GM23338 (cell line): Measurements from ENCODE around the gene CX3CR1. TPM values are rescaled to one million over a fixed set of nuclear protein-coding genes. Genes with fewer than 3 reads are reported as not detected.

Source experiments
- ATAC-seq: fragments of 200-7000 bp; cut with Tn5 transposase; 3 replicates; pipeline ENCODE4 v1.9.1; 2020
- DNase-seq: peaks from one replicate; pipeline ENCODE4 v3.0.0-alpha.2; 2015; ENCODE audit warnings: low spot score
- H2AFZ ChIP-seq: fragments of 200-600 bp; sonication (generic); 2 replicates; pipeline ENCODE4 v1.8.0; 2016; ENCODE audit warnings: antibody characterized with exemption, mild to moderate bottlenecking, moderate library complexity
- H3F3A ChIP-seq: fragments of 200-600 bp; sonication (generic); replicated peaks from 2 replicates; pipeline ENCODE4 v1.8.0; 2017; ENCODE audit warnings: antibody characterized with exemption, mixed run types, low read depth
- H3K27ac ChIP-seq: fragments of 200-600 bp; sonication (generic); 2 replicates; pipeline ENCODE4 v1.6.1; 2016; ENCODE audit warnings: low read depth
- H3K27me3 ChIP-seq: fragments of 200-600 bp; sonication (generic); 2 replicates; pipeline ENCODE4 v1.8.0; 2016; ENCODE audit warnings: mild to moderate bottlenecking, mixed run types, moderate library complexity; ENCODE audit not compliant: insufficient read depth
- H3K36me3 ChIP-seq: fragments of 200-600 bp; sonication (generic); 2 replicates; pipeline ENCODE4 v1.8.0; 2016; ENCODE audit warnings: mild to moderate bottlenecking; ENCODE audit not compliant: insufficient read depth
- H3K4me1 ChIP-seq: fragments of 200-600 bp; sonication (generic); 2 replicates; pipeline ENCODE4 v1.8.0; 2016; ENCODE audit warnings: mild to moderate bottlenecking, moderate library complexity; ENCODE audit not compliant: insufficient read depth
- H3K4me2 ChIP-seq: fragments of 200-600 bp; sonication (generic); 2 replicates; pipeline ENCODE4 v1.7.1; 2017; ENCODE audit warnings: mixed run types
- H3K4me3 ChIP-seq: fragments of 200-600 bp; sonication (generic); 2 replicates; pipeline ENCODE4 v1.6.1; 2016; ENCODE audit warnings: mixed run types
- H3K79me2 ChIP-seq: fragments of 200-600 bp; sonication (generic); replicated peaks from 2 replicates; pipeline ENCODE4 v1.8.0; 2017; ENCODE audit warnings: mild to moderate bottlenecking; ENCODE audit not compliant: insufficient read depth
- H3K9me2 ChIP-seq: fragments of 200-600 bp; sonication (generic); 2 replicates; pipeline ENCODE4 v1.8.0; 2017; ENCODE audit not compliant: insufficient read depth
- H4K20me1 ChIP-seq: fragments of 200-600 bp; sonication (generic); replicated peaks from 2 replicates; pipeline ENCODE4 v1.8.0; 2017; ENCODE audit warnings: mild to moderate bottlenecking; ENCODE audit not compliant: insufficient read depth
- H3K27ac Mint-ChIP-seq: 2 replicates; pipeline ENCODE4 v1.8.0; 2020; ENCODE audit warnings: inconsistent platforms, mild to moderate bottlenecking, moderate library complexity, mixed read lengths
- H3K27me3 Mint-ChIP-seq: 3 replicates; pipeline ENCODE4 v1.8.0; 2022; ENCODE audit warnings: low read depth, mild to moderate bottlenecking, moderate library complexity, mixed read lengths, inconsistent platforms; ENCODE audit not compliant: insufficient read depth, poor library complexity
- H3K36me3 Mint-ChIP-seq: 3 replicates; pipeline ENCODE4 v1.8.0; 2021; ENCODE audit warnings: low read depth, mild to moderate bottlenecking, inconsistent platforms, moderate library complexity, mixed read lengths
- H3K4me1 Mint-ChIP-seq: 3 replicates; pipeline ENCODE4 v1.8.0; 2020; ENCODE audit warnings: mild to moderate bottlenecking, inconsistent platforms, mixed read lengths
- H3K4me3 Mint-ChIP-seq: 3 replicates; pipeline ENCODE4 v1.8.0; 2021; ENCODE audit warnings: moderate library complexity, mild to moderate bottlenecking, inconsistent platforms, mixed read lengths
- H3K9me3 Mint-ChIP-seq: 3 replicates; pipeline ENCODE4 v1.8.0; 2020; ENCODE audit warnings: moderate library complexity, mild to moderate bottlenecking, inconsistent platforms, mixed read lengths
- CREB1 ChIP-seq: fragments of 250-450 bp; sonication (Bioruptor Pico); IDR thresholded peaks from 2 replicates; pipeline ENCODE4 v1.5.0; 2020; ENCODE audit warnings: low read depth, mild to moderate bottlenecking, moderate library complexity
- EZH2 ChIP-seq: fragments of 200-600 bp; sonication (generic); IDR thresholded peaks from one replicate; pipeline ENCODE4 v1.8.0; 2017; ENCODE audit warnings: antibody characterized with exemption, mild to moderate bottlenecking, low read depth; ENCODE audit not compliant: unreplicated experiment
- EZH2phosphoT487 ChIP-seq: fragments of 200-600 bp; sonication (generic); IDR thresholded peaks from one replicate; pipeline ENCODE4 v1.8.1; 2018; ENCODE audit warnings: antibody characterized with exemption; ENCODE audit not compliant: unreplicated experiment
- JUNB ChIP-seq: IDR thresholded peaks from one replicate; pipeline ENCODE4 v1.6.1; 2016; ENCODE audit warnings: antibody characterized with exemption; ENCODE audit not compliant: unreplicated experiment
- NANOG ChIP-seq: IDR thresholded peaks from 2 replicates; pipeline ENCODE4 v1.6.1; 2016; ENCODE audit warnings: antibody characterized with exemption, borderline replicate concordance
- POLR2AphosphoS5 ChIP-seq: IDR thresholded peaks from 2 replicates; pipeline ENCODE4 v1.6.1; 2016; ENCODE audit warnings: antibody characterized with exemption, low read depth
- REST ChIP-seq: IDR thresholded peaks from one replicate; pipeline ENCODE4 v1.6.1; 2018; ENCODE audit warnings: antibody characterized with exemption; ENCODE audit not compliant: unreplicated experiment
- STAT1 ChIP-seq: IDR thresholded peaks from one replicate; pipeline ENCODE4 v1.6.1; 2016; ENCODE audit warnings: antibody characterized with exemption; ENCODE audit not compliant: unreplicated experiment
- ZNF114 ChIP-seq: fragments of 250-450 bp; sonication (Bioruptor Pico); IDR thresholded peaks from 2 replicates; pipeline ENCODE4 v1.5.0; 2020; ENCODE audit warnings: mild to moderate bottlenecking, moderate library complexity
- ZNF331 ChIP-seq: fragments of 250-450 bp; sonication (Bioruptor Pico); IDR thresholded peaks from 2 replicates; pipeline ENCODE4 v1.5.0; 2020; ENCODE audit warnings: low read depth, mild to moderate bottlenecking, moderate library complexity
- polyA plus RNA-seq: library from polyadenylated mRNA; unstranded; fragments of >200 nt; fragmentation: Nextera tagmentation; extraction: Ambion mirVana; gene quantifications from 2 replicates; pipeline ENCODE4 v1.2.1, GENCODE V29; 2016
- total RNA-seq: library from RNA; depleted of rRNA; stranded (reverse); fragments of >200 nt; shearing (Covaris generic); gene quantifications from 2 replicates; pipeline ENCODE4 v1.2.3, GENCODE V29; 2014
- TF ChIP-seq, protein P1 (sequence below), 2 experiments: fragments of 200-600 bp in 1 of 2; sonication (generic) in 1 of 2; conservative IDR thresholded peaks; 2 replicates each; pipeline versions ENCODE4 v1.5.1 to v1.6.1; 2016 to 2017; ENCODE audit warnings: antibody characterized with exemption in 2 of 2, low read depth in 2 of 2, mild to moderate bottlenecking in 2 of 2, moderate library complexity in 1 of 2
- TF ChIP-seq, protein P2 (sequence below): fragments of 250-450 bp; sonication (Bioruptor Pico); IDR thresholded peaks from 2 replicates; pipeline ENCODE4 v1.5.0; 2020; ENCODE audit warnings: mild to moderate bottlenecking, moderate library complexity
- TF ChIP-seq, protein P3 (sequence below): IDR thresholded peaks from 2 replicates; pipeline ENCODE4 v1.6.1; 2016; ENCODE audit warnings: antibody characterized with exemption

Gene CX3CR1
- total and polyA plus RNA-seq, 2 experiments from 2014 or later: 0.24 to 0.42 TPM

DNA sequence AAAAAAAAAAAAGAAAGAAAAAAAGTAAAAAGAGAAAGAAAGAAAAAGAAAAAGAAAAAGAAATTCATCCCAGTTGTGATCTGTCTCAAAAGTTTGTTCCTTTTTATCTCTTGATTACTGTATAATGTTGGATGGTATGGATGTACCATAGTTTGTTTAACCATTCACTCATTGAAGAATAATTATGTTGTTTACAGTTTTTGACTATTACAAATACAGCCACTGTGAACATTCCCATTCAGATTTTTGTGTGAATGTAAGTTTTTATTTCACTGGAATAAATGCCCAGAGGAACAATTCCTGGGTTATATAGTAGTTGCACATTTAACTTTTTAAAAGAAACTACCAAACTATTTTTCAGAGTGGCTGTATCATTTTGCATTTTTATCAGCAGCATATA lies 39.4 kb upstream of the CX3CR1 start:
- no peaks in the 10 kb centered on the region for H3K79me2 ChIP-seq
- peaks cover 6% of the 10 kb centered on the region; the same call in 1 of the 2 replicates for H3K9me2 ChIP-seq
- no peak overlapping the region for H2AFZ ChIP-seq
- H3K27ac Mint-ChIP-seq: no peak overlapping the region
- H3K4me1 ChIP-seq: peaks cover 3% of the 10 kb centered on the region
- ATAC-seq: no peak
- H3K27me3 ChIP-seq: no peaks in the 10 kb centered on the region
- no peaks in the 10 kb centered on the region for H4K20me1 ChIP-seq
- peaks cover 11% of the 10 kb centered on the region for H3K4me1 Mint-ChIP-seq
- H3K27ac ChIP-seq: no peak overlapping the region
- DNase-seq: no peak
- no peak overlapping the region for H3K4me3 Mint-ChIP-seq
- no peak for TF ChIP-seq CREB1 (CRISPR knock-in tag)
- TF ChIP-seq REST: no peak
- TF ChIP-seq EZH2: no peak
- no peak for TF ChIP-seq NANOG
- TF ChIP-seq, protein P1, sequence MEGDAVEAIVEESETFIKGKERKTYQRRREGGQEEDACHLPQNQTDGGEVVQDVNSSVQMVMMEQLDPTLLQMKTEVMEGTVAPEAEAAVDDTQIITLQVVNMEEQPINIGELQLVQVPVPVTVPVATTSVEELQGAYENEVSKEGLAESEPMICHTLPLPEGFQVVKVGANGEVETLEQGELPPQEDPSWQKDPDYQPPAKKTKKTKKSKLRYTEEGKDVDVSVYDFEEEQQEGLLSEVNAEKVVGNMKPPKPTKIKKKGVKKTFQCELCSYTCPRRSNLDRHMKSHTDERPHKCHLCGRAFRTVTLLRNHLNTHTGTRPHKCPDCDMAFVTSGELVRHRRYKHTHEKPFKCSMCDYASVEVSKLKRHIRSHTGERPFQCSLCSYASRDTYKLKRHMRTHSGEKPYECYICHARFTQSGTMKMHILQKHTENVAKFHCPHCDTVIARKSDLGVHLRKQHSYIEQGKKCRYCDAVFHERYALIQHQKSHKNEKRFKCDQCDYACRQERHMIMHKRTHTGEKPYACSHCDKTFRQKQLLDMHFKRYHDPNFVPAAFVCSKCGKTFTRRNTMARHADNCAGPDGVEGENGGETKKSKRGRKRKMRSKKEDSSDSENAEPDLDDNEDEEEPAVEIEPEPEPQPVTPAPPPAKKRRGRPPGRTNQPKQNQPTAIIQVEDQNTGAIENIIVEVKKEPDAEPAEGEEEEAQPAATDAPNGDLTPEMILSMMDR (conservative IDR thresholded peaks at IDR 0.05; ENCODE audit: low read depth in 2 of 2): no peak
- no peak for TF ChIP-seq POLR2AphosphoS5
- TF ChIP-seq ZNF114 (CRISPR knock-in tag): no peak
- TF ChIP-seq ZNF331 (CRISPR knock-in tag): no peak
- no peak for TF ChIP-seq STAT1
- TF ChIP-seq JUNB: no peak
- TF ChIP-seq, protein P2, sequence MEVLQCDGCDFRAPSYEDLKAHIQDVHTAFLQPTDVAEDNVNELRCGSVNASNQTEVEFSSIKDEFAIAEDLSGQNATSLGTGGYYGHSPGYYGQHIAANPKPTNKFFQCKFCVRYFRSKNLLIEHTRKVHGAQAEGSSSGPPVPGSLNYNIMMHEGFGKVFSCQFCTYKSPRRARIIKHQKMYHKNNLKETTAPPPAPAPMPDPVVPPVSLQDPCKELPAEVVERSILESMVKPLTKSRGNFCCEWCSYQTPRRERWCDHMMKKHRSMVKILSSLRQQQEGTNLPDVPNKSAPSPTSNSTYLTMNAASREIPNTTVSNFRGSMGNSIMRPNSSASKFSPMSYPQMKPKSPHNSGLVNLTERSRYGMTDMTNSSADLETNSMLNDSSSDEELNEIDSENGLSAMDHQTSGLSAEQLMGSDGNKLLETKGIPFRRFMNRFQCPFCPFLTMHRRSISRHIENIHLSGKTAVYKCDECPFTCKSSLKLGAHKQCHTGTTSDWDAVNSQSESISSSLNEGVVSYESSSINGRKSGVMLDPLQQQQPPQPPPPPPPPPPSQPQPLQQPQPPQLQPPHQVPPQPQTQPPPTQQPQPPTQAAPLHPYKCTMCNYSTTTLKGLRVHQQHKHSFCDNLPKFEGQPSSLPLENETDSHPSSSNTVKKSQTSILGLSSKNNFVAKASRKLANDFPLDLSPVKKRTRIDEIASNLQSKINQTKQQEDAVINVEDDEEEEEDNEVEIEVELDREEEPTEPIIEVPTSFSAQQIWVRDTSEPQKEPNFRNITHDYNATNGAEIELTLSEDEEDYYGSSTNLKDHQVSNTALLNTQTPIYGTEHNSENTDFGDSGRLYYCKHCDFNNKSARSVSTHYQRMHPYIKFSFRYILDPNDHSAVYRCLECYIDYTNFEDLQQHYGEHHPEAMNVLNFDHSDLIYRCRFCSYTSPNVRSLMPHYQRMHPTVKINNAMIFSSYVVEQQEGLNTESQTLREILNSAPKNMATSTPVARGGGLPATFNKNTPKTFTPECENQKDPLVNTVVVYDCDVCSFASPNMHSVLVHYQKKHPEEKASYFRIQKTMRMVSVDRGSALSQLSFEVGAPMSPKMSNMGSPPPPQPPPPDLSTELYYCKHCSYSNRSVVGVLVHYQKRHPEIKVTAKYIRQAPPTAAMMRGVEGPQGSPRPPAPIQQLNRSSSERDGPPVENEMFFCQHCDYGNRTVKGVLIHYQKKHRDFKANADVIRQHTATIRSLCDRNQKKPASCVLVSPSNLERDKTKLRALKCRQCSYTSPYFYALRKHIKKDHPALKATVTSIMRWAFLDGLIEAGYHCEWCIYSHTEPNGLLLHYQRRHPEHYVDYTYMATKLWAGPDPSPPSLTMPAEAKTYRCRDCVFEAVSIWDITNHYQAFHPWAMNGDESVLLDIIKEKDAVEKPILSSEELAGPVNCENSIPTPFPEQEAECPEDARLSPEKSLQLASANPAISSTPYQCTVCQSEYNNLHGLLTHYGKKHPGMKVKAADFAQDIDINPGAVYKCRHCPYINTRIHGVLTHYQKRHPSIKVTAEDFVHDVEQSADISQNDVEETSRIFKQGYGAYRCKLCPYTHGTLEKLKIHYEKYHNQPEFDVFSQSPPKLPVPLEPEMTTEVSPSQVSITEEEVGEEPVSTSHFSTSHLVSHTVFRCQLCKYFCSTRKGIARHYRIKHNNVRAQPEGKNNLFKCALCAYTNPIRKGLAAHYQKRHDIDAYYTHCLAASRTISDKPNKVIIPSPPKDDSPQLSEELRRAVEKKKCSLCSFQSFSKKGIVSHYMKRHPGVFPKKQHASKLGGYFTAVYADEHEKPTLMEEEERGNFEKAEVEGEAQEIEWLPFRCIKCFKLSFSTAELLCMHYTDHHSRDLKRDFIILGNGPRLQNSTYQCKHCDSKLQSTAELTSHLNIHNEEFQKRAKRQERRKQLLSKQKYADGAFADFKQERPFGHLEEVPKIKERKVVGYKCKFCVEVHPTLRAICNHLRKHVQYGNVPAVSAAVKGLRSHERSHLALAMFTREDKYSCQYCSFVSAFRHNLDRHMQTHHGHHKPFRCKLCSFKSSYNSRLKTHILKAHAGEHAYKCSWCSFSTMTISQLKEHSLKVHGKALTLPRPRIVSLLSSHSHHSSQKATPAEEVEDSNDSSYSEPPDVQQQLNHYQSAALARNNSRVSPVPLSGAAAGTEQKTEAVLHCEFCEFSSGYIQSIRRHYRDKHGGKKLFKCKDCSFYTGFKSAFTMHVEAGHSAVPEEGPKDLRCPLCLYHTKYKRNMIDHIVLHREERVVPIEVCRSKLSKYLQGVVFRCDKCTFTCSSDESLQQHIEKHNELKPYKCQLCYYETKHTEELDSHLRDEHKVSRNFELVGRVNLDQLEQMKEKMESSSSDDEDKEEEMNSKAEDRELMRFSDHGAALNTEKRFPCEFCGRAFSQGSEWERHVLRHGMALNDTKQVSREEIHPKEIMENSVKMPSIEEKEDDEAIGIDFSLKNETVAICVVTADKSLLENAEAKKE (CRISPR knock-in tag): no peak
- TF ChIP-seq, protein P3, sequence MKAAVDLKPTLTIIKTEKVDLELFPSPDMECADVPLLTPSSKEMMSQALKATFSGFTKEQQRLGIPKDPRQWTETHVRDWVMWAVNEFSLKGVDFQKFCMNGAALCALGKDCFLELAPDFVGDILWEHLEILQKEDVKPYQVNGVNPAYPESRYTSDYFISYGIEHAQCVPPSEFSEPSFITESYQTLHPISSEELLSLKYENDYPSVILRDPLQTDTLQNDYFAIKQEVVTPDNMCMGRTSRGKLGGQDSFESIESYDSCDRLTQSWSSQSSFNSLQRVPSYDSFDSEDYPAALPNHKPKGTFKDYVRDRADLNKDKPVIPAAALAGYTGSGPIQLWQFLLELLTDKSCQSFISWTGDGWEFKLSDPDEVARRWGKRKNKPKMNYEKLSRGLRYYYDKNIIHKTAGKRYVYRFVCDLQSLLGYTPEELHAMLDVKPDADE: no peak
- TF ChIP-seq EZH2phosphoT487: no peak
- H3K9me3 Mint-ChIP-seq: peaks cover 14% of the 10 kb centered on the region
- H3K4me2 ChIP-seq: no peak overlapping the region
- no peaks in the 10 kb centered on the region for H3F3A ChIP-seq
- 0 out of 3 replicates have a peak, but pooled peaks cover 3% of the 10 kb centered on the region for H3K36me3 Mint-ChIP-seq
- H3K36me3 ChIP-seq: no peaks in the 10 kb centered on the region
- peaks cover 5% of the 10 kb centered on the region for H3K27me3 Mint-ChIP-seq
- no peak overlapping the region for H3K4me3 ChIP-seq
